Activated CD8-positive, alpha-beta memory T cell treated with anti-CD3 and anti-CD28 coated beads, Interleukin-2, amount 50 U/mL, for 24 hours (primary cell): ENCODE results near the gene DHRS7B.
A peak's percentile ranks its signal among the peaks of the same experiment; 100 is the strongest.
"Not testable (repeated sequence)": the region's sequence is repeated elsewhere in the genome, so short reads cannot be mapped to it uniquely, and the experiment has no call there.

Source experiments
- DNase-seq: peaks from one replicate; pipeline ENCODE4 v3.0.0-alpha.2; 2020; ENCODE audit errors: extremely low read depth

The DHRS7B gene

DNA sequence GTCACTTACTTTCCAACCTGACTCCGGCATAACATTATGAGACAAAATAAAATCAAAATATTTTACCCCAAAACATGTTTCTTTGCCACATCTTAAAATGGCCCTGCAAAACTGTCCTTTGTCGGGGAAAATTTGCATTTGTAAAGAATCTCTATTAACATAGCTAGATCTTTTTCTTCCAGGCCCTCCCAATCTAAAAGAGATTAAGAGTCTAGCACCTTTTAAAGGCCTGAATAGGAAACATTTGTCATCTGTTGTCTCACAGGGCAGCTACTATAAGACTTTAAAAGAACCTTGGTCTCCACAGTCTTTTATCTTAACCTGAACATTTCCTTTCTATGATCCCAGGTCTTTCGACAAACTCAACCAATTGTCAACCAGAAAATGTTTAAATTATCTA, 18.1 kb upstream of the DHRS7B start:
- DNase-seq, result no peak

DNA sequence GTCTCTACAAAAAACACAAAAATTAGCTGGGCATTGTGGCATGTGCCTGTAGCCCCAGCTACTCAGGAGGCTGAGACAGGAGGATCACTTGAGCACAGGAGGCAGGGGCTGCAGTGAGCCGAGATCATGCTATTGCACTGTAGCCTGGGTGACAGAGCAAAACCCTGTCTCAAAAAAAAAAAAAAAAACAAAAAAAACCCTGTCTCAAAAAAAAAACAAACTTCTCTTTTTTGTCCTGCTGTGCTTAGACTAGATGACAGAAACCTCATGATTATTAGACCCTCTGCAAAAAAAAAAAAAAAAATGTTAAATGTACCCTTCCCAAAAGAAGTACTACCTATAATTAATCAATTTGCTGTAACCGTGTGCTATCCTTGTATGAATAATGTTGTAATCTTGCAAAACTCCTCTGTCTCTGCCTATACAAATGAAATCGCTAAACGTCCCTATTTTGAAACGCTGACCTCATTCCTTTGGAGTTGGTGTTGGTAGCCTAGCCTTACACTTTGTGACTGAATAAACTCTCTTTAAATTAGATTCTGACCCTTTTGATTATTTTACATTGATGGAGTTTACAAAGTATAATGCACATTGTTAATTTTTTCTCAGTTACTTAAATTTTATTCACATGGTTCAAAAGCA, 13.6 kb upstream of the DHRS7B start:
- no peak for DNase-seq

DNA sequence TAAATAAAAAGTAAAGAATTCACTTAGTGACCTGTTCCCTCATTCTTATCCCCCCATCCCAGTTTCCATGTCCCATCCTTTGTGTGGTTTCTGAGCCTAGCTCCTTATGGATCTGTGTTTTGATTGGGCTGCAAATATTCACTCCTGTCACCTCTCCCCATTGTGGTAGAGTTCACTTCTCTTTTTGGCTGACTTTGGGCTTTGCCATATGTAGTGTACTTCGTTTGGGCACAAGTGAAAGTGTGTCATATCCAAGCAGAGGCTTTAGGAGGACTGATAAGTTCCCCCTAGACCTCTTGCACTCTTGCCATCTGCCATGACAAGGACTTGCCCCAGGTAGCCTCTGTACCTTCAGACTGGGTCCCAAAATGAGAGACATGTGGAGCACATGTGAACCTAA, 13.0 kb upstream of the DHRS7B start:
- DNase-seq, result no peak

DNA sequence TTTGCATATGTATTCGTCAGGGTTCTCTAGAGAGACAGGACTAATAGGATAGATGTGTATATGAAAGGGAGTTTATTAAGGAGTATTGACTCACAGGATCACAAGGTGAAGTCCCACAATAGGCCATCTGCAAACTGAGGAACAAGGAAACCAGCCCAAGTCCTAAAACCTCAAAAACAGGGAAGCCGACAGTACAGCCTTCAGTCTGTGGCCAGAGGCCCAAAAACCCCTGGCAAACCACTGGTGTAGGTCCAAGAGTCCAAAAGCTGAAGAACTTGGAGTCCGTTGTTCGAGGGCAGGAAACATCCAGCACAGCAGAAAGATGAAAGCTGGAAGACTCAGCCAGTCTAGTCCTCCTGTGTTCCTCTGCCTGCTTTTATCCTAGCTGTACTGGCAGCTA, 12.0 kb upstream of the DHRS7B start:
- DNase-seq, result not testable (repeated sequence)

DNA sequence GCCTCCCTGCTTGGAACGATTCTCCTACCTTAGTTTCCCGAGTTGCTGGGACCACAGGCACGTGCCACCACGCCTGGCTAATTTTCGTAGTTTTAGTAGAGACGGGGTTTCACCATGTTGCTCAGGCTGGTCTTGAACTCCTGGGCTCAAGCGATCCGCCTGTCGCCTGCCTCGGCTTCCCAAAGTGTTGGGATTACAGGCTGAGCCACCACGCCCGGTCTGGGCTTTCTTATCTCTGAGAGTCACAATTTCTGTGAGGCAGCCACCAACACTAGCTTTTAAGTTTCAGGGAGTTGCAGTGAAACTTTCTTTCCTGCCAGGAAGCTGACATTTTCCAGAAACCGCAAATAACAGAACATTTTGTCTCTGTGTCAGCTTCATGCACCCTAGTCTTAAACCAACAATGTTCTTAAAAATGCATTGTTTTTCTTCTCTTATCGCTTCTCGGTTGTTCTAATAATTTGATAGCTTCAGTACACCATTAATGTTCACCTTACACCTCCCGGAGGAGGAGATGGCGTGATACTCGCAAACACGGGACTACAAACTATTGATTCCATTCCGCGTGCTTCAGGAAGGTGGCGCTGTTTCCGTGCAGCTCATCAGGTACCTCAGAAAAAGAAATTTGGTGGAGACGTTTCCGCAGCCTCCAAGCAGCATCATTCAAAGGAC, 7.4 kb upstream of the DHRS7B start:
- peak; percentile 44 for DNase-seq

DNA sequence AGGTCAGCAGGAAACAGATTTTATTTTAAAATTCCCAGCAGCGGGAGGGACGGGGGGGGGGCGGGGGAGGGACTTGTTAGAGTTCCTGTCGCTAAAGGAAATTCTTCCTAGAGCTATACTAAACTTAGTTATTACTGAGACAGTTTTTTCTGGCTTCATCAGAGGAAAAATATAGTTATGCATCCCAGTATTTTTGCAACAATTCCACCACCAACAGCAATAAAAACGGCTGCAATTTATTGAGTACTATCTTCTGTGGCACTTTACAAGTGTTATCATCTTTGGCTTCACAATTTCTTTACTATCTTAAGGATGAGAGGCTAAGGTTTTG, 6.9 kb upstream of the DHRS7B start:
- DNase-seq, result no peak

DNA sequence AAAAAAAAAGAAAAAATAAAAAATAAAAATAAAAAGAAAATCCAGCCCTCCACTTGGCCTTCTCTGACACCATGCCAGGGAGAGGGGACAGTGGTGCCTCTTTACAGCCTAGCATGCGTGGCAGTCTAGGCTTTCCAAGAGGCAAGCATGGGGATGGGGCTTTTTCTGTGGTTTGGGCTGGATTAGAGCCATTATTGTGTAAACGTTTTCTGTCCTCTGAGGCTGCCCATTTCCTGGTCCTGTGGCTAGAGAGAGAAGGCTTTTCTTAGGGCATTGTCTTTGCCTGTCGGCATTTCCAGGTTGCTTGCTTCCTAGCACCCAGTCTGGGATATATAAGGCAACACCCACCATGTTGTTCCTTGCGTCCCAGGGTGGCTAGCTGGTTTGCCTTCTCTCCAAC, 2.7 kb upstream of the DHRS7B start:
- no peak for DNase-seq

DNA sequence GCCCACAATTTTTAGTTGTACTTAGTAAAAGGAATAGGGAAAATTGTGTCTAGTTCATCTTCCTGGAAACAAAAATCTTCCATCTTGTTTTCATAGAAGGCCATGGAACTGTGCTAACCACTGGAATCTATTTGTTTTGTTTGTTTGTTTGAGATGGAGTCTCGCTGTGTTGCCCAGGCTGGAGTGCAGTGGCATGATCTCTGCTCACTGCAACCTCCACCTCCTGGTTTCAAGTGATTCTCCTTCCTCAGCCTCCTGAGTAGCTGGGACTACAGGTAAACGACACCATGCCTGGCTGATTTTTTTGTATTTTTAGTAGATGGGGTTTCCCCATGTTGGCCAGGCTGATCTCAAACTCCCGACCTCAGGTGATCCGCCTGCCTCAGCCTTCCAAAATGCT, 2.2 kb upstream of the DHRS7B start:
- DNase-seq, result not testable (repeated sequence)

DNA sequence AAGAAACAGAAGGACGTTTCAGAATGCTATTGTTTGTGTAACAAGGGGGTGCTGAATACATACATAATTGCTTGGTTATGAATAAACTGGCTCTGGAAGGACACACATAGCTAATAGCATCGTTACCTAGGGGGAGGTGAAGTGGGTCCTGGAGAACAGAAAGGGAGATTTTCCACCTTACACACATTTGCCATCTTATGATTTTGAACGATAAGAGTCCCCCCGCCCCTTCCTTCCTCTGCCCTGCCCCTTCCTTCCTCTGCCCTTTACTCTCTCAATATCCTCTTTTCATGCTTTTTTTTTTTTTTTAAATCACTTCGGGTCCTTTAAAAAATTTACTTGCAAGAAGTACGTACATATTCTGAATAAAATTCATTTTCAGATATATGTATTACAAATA, 902 bp upstream of the DHRS7B start:
- DNase-seq, result no peak

DNA sequence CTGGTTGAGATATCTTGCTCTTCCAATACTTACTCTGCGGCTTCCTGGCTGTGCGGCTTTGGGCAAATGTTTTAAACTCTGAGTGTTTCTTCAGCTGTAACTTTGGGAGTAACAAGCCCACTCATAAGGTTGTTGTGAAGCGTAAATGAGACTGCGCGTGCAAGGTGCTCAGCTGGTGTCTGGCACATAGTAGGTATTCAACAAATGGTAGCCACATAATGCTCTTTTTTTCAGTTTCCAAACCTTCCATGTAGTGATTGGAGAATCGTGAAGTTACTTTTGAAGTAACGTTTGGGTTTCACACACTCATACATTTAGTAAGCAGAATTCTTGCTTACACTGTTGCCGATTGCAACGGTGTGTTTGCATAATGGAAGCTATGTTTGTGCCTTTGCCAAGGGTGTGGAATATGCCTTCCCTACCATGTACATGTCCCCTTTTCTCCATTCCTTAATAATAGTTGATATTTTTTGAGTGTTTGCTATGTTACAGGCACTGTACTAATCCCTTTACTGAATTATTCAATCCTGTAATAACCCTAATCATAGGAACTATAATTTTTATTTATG, 829 bp downstream of the DHRS7B start:
- DNase-seq, result no peak

DNA sequence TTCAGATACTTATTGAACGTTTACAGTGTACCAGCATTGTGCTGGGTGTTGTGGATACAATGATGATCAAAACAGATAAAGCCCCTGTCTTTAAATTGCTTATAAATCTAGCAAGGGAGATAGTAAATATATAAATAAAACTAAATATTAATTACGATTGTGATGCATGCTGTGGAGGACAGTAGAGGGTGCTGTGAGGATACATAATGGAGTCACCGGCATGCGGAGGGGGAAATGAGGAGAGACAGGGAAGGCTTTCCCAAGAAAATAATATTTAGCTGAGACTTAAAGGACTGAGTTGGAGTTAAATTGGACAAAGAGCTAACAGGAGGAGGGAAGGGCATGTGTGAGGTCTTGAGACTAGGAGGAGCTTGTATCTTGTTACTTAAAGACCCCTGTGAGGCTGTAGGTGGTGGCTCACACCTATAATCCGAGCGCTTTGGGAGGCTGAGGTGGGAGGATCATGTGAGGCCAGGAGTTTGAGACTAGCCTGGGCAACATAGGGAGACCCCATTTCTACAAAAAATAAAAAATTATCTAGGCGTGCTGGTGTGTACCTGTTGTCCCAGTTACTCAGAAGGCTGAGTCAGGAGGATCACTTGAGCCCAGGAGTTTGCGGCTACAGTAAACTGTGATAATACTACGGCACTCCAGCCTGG, 2.4 kb downstream of the DHRS7B start:
- no peak for DNase-seq

DNA sequence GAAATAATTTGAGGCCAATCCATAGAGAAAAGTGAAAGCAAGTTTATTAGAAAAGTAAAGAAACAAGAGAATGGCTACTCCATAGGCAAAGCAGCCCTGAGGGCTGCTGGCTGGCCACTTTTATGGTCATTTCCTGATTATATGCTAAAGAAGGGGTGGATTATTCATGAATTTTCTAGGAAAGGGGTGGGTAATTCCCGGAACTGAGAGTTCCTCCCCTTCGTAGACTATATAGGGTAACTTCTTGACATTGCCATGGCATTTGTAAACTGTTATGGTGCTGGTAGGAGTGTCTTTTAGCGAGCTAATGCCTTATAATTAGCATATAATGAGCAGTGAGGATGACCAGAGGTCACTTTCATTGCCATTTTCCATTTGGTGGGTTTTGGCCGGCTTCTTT, 4.4 kb downstream of the DHRS7B start:
- no peak for DNase-seq

DNA sequence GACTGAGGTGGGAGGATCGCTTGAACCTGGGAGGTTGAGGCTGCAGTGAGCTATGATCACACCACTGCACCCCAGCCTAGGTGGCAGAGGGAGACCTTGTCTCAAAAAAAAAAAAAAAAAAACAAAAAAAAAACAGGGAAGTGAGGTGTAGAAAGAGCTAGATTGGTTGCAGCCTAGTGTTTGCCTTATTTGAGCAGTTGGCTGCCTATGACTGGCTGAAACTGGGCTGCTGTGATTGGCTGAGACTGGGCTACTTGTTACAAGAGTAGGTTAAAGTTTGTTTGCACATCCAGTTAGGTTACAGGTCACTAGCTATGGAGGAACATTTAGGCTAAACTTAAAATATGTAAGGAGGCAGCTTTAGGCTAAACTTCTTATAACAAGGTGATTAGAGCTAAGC, 5.7 kb downstream of the DHRS7B start:
- no peak for DNase-seq

DNA sequence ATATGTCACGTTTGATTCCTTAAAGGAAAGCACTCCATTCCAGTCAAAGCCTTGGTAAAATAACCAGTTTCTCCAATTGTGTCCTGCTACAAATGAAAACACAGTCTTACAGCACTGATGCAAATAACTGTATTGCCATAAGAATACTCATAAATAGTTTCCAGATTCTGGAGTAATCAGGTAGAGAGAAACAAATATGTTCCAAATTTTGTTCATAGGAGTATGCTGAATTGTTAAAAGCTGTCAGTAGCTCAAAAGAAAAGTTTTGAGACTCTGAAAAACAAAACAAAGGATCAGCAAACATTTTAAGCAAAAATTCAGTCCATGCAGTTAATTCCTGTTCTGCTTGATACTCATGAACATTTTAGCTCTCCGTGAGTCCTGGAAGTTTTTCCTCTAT, 7.8 kb downstream of the DHRS7B start:
- DNase-seq, result no peak

DNA sequence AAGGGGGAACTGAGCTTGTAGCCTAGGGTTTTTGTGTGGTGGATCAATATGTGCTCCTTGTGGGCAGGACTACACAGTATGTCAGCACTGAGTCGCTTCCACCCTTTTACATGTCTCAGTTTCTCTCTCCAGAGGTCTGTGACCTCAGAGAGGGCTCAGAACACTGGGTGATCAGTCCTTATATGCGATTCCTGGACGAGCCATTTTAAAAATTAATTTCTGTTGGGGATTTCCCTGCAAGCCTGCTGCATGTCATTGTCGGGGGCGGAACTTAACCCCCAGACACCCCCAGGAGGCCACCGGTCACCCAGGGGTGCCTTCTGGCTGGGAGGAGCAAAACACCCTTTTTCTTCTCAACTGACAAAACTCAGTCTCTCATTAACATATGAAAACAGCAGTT, 14.1 kb downstream of the DHRS7B start:
- DNase-seq, result no peak

DNA sequence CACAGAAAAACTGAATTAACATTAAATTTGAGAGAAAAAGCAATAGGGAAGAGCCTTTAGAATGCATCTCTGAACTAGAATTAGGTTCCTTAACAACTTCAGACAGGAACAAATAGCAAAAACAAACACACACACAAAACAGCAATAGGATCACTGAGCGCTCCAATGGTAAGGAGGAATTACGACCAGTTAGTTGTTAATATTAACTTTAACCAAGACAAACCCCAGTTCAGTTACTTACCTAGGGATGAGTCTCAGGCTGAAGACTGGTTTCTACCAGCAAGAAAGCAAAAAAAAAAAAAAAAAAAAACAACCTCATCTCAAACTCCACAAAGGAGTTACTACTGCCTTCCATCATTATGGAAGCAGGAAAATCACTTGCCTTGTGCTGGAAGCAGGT, 14.6 kb downstream of the DHRS7B start:
- DNase-seq, result no peak

DNA sequence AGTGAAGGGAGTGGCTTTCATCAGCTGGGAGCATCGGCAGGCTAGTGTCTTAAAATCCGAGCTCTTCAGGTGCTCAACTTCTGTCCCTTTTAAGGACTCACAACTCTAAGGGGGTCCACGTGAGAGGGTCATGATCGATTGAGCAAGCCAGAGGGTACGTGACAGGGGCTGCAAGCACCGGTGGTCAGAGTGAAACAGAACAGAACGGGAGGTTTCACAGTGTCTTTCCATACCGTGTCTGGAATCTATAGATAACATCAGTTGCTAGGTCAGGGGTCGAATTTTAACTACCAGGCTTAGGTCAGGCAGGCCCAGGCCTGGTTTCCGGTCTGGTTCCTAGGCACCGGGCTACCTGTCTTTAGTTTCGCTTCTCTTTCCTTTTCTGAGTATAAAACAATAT, 15.3 kb downstream of the DHRS7B start:
- DNase-seq, result not testable (repeated sequence)

DNA sequence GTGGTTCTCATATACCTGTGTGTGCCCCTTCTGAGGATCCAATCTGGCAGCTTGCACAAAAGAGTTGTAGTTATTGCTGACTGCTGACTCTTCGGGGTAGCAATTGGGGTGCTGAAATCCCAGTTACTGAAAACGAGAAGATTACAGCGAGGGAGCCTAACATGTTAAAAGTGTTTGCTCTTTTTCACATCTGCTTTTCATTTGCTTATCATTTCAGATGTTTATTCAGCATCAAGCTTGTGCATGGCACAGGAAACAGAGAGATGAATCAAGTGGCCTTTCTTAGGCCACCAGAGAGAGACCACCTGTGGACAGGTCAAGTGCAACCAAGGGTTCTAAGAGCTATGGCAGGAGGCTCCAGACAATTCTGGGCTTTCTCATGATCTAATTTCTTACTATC, 16.9 kb downstream of the DHRS7B start:
- no peak for DNase-seq

DNA sequence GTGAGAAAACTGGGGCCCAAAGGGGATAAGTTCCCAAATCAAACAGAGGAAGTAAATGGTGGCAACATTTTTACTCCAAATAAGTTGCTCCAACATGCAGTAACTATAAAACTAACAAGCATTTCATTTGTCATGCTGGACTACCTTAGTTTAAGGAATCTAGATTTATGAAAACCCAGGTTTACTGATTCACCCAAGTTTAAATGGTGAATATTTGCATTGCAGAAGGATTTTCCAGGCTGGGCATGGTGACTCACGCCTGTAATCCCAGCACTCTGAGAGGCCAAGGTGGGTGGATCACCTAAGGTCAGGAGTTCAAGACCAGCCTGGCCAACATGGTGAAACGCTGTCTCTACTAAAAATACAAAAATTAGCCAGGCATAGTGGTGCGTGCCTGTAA, 17.5 kb downstream of the DHRS7B start:
- DNase-seq, result not testable (repeated sequence)

DNA sequence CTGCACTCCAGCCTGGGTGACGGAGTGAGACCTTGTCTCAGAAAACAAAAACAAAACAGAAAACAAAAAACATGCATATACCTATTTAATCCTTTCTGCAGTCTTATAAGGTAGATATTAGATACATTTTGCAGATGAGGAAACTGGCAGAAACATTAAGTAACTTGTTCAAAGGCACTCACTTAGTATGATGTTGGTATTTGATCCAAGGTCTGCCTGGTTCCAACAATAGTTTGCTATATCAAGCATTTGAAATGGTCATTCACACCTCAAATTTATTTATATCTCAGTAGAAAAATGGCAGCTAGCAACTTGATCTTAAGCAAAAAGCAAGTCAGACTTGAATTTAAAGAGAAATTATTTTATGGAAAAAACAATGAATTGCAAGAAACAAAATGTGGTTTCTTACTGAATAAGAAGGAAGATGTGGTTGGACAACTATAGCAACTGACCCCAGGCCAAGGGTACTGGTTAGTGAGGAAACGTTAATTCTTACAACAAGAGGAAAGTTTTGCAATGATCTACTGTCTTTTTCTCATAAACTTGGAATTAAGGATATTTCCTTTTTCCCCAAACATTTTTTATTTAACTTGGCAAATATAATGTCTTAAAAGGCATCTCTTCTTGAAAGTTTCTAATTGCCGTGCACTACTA, 19.7 kb downstream of the DHRS7B start:
- DNase-seq, result no peak

DNA sequence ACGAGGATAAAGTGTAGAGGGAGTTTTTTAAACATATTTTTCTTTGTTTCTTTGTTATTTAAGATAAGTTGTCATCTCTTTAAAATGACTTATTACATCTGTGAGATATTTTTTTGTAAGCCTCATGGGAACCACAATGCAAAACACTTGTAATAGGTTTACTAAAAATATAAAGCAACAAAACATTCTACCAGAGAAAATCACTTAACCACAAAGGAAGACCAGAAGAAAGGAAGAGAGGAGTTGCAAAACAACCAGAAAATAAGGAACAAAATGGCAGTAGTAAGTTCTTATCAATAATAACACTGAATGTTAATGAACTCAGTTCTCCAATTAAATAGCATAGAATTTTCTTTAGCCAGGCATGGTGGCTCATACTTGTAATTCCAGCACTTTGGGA, 22.9 kb downstream of the DHRS7B start:
- DNase-seq, result no peak

DNA sequence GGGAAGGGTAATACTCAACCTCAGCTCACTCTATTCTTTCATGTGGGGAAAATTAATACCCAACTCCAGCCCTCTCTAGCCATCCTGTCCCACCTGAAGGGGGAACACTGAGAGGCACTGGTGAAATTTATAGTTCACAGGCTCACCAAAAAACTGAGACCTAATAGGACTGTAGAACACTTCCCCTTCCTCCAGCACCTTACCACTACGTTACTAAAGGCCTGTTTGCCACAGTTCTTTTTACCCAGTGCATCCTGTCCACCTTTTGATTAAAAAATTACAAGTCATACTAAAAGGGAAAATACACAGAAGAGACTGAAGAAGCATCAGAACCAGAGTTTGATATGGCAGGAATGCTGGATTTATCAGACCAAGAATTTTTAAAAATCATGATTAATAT, 26.0 kb downstream of the DHRS7B start:
- no peak for DNase-seq
